RWPE2 (cell line): ENCODE measurements around the gene SLC39A11.

ENCODE experiments used
- ATAC-seq: fragments of 200-7000 bp; cut with Tn5 transposase; 3 replicates; pipeline ENCODE4 v1.9.1; 2021; ENCODE audit warnings: low read depth
- DNase-seq: peaks from one replicate; pipeline ENCODE4 v3.0.0-alpha.2; 2020; ENCODE audit warnings: low spot score
- H3K27ac ChIP-seq: fragments of 450-650 bp; 2 replicates; pipeline ENCODE4 v1.5.1; 2017; ENCODE audit warnings: mild to moderate bottlenecking; ENCODE audit not compliant: poor library complexity, severe bottlenecking
- H3K27me3 ChIP-seq: fragments of 250-450 bp; sonication (Bioruptor Pico); 2 replicates; pipeline ENCODE4 v1.5.1; 2021; ENCODE audit warnings: mild to moderate bottlenecking, moderate library complexity; ENCODE audit not compliant: insufficient read depth, poor library complexity, severe bottlenecking
- H3K36me3 ChIP-seq: fragments of 250-450 bp; sonication (Bioruptor Pico); 2 replicates; pipeline ENCODE4 v1.5.1; 2020; ENCODE audit warnings: low read depth, mild to moderate bottlenecking, moderate library complexity
- H3K4me1 ChIP-seq: fragments of 250-450 bp; sonication (Bioruptor Pico); 2 replicates; pipeline ENCODE4 v1.5.1; 2021; ENCODE audit warnings: mild to moderate bottlenecking, moderate library complexity; ENCODE audit not compliant: insufficient read depth, poor library complexity, severe bottlenecking
- H3K4me3 ChIP-seq: fragments of 250-450 bp; sonication (Bioruptor Pico); 2 replicates; pipeline ENCODE4 v1.5.1; 2021; ENCODE audit warnings: mild to moderate bottlenecking, moderate library complexity; ENCODE audit not compliant: severe bottlenecking
- H3K9me3 ChIP-seq: fragments of 250-450 bp; sonication (Bioruptor Pico); 2 replicates; pipeline ENCODE4 v1.5.1; 2021; ENCODE audit warnings: mild to moderate bottlenecking, moderate library complexity; ENCODE audit not compliant: severe bottlenecking
- TF ChIP-seq, protein P1 (sequence below): fragments of 450-650 bp; IDR thresholded peaks from one replicate; pipeline ENCODE4 v1.5.1; 2017; ENCODE audit warnings: mild to moderate bottlenecking, moderate library complexity; ENCODE audit not compliant: poor library complexity, severe bottlenecking

The SLC39A11 gene

DNA sequence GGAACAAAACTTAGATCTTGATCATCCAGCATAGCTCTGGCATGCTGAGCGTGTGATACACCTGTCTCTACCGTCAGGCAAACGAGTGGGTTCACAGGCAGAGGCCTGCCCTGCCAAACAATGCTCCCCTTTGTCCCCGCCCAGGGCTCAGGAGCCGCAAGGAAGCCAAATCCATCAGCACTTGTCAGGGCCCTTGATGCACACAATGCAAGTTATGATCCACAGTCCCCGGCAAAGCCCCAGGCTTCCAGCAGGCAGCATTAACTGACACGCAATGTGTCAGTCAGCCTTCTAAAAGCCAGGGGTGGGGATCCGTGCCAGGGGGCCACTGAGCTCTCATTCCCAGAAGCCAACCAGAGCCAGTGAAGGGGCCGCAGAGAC lies 460.9 kb downstream of the SLC39A11 start:
- TF ChIP-seq, protein P1, sequence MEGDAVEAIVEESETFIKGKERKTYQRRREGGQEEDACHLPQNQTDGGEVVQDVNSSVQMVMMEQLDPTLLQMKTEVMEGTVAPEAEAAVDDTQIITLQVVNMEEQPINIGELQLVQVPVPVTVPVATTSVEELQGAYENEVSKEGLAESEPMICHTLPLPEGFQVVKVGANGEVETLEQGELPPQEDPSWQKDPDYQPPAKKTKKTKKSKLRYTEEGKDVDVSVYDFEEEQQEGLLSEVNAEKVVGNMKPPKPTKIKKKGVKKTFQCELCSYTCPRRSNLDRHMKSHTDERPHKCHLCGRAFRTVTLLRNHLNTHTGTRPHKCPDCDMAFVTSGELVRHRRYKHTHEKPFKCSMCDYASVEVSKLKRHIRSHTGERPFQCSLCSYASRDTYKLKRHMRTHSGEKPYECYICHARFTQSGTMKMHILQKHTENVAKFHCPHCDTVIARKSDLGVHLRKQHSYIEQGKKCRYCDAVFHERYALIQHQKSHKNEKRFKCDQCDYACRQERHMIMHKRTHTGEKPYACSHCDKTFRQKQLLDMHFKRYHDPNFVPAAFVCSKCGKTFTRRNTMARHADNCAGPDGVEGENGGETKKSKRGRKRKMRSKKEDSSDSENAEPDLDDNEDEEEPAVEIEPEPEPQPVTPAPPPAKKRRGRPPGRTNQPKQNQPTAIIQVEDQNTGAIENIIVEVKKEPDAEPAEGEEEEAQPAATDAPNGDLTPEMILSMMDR: no peak
- Histone ChIP-seq H3K36me3 (no peaks in the 10 kb centered on the region), H3K9me3 (no peaks in the 10 kb centered on the region), H3K27me3 (no peaks in the 10 kb centered on the region), H3K27ac (no peak overlapping the region), H3K4me3 (no peak overlapping the region), H3K4me1 (peaks cover 6% of the 10 kb centered on the region)
- ATAC-seq (no peak), DNase-seq (no peak)

DNA sequence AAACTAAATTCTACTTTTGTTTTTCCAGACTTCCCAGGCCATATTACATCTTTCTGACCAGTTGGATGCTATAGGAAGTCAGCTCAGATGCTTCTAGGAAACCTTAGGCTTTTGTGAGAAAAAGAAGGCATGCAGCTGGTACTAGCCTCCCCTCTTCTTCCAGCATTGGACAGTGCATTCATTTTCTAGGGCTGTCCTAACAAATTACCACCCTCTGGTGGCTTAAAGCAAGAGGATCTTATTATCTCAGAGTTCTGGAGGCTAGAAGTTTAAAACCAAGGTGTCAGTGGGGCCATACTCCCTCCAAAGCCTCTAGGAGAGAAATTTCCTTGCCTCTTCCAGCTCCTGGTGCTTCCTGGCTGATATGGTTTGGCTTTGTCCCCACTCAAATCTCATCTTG lies 467.8 kb downstream of the SLC39A11 start:
- TF ChIP-seq, protein P1: no peak
- H3K4me1 ChIP-seq: peaks cover 21% of the 10 kb centered on the region
- H3K27ac ChIP-seq: no peak overlapping the region
- H3K36me3 ChIP-seq: no peaks in the 10 kb centered on the region
- DNase-seq: no peak
- no peaks in the 10 kb centered on the region for H3K9me3 ChIP-seq
- ATAC-seq: no peak
- H3K4me3 ChIP-seq: no peak overlapping the region
- H3K27me3 ChIP-seq: no peaks in the 10 kb centered on the region

DNA sequence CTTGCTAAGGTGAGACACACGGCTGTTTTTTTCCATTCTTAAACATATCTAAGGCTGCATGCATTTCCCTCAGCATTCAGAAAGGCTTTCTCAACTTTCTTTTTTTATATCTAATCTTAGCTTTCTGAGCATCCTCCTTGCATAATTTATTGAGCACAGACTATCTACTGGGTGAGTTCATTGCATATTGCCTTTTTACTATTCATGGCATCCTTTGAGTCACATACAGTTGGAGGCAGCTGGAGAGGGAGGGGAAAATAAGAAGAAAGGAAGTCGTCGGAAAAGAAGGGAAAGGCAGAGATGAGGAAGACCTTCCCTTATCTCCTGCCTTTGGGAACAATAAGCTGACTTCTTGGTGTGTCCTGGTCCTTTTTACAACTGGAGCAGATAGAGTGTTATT lies 468.3 kb downstream of the SLC39A11 start:
- no peaks in the 10 kb centered on the region for H3K9me3 ChIP-seq
- no peaks in the 10 kb centered on the region for H3K27me3 ChIP-seq
- peaks cover 21% of the 10 kb centered on the region for H3K4me1 ChIP-seq
- H3K27ac ChIP-seq: no peak overlapping the region
- ATAC-seq (no peak), DNase-seq (no peak)
- H3K36me3 ChIP-seq: no peaks in the 10 kb centered on the region
- TF ChIP-seq, protein P1: no peak
- H3K4me3 ChIP-seq: no peak overlapping the region

DNA sequence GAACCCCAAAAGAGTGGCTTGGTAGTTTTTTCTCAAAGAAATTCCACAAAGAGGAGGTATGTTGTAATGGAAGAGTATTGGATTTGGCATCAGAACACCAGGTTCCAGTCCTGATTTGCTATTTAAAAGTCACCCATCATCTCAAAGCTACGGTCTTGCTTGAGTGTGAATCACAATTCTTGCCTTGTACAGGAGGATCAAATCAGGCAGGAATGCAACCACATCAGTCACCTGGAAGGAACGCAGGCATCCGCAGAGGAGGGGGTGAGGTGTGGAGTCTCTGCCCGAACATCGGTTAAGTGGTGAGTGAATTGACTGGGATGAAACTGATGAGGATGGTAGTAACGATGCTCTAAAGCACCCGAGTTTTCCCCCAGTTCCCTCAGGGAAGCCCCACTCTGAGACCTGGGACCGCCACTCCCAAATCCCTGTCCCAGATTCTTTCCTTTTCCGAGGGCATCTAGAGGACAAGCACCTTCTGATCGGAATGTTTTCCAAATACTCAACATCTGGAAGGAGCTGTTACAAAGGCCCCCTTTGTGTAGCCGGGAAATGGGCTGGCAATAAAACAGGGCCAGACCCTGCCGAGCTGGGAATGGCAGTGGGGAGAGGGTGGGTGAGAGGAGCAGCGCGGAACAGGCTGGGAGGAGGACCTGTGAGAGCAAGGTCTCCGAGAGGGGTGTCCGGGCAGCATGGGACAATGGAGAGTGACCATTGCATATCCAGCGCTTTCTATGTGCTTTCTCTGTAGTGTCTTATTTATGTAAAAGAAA lies 469.6 kb downstream of the SLC39A11 start:
- no peaks in the 10 kb centered on the region for H3K36me3 ChIP-seq
- H3K27me3 ChIP-seq: no peaks in the 10 kb centered on the region
- DNase-seq (peak; percentile 89), ATAC-seq (peak; percentile 100)
- H3K4me3 ChIP-seq: no peak overlapping the region
- peak overlapping the region; percentile 84 for H3K27ac ChIP-seq
- no peaks in the 10 kb centered on the region for H3K9me3 ChIP-seq
- H3K4me1 ChIP-seq: peaks cover 21% of the 10 kb centered on the region
- TF ChIP-seq, protein P1: no peak

DNA sequence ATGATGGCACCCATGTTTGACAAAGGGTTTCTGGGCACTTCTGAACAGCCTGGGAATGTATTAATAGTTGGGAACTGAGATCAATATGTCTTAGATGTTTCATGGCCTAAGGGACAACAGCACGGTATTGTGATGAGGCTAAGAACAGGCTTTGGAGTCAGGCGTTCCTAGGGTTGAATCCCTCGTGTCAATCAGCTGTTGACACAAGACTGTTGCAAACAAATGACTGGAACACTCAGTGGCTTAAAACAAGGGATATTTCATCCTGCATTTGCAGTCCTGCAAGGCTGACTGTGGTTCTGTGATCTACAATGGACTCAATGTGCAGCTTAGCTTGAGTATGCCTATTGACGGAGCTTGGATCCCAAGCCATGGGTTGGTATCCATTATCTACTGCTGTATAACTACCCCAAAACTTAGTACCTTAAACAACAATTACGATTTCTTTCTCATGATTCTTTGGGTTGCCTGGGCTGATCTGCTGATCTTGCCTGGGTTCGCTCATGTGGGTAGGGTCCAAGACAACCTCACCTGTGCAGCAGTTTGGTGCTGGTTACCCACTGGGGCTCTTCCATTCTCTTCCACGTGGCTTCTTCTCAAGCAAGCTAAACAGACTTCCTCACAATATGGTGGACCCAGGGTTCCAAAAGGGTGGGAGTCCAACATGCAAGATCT lies 472.4 kb downstream of the SLC39A11 start:
- DNase-seq (no peak), ATAC-seq (no peak)
- Histone ChIP-seq H3K27me3 (no peaks in the 10 kb centered on the region), H3K4me3 (no peak overlapping the region), H3K36me3 (no peaks in the 10 kb centered on the region), H3K27ac (no peak overlapping the region), H3K9me3 (no peaks in the 10 kb centered on the region), H3K4me1 (peaks cover 21% of the 10 kb centered on the region)
- TF ChIP-seq, protein P1: no peak
